Esophagus (tissue), 2 donors: ENCODE data around the gene MOG. TPM values are rescaled to one million over a fixed set of nuclear protein-coding genes. Genes with fewer than 3 reads are reported as not detected.
A peak's percentile ranks its signal among the peaks of the same experiment; 100 is the strongest.
"Not testable (repeated sequence)": the region's sequence is repeated elsewhere in the genome, so short reads cannot be mapped to it uniquely, and the experiment has no call there.

Source experiments
- H3K27ac ChIP-seq, 2 donors: one replicate each; pipeline ENCODE4 v1.5.1; 2013; ENCODE audit warnings: low read depth in 2 of 2, mild to moderate bottlenecking in 2 of 2, inconsistent platforms in 1 of 2, low read length in 1 of 2, moderate library complexity in 1 of 2
- H3K27me3 ChIP-seq, 2 donors: one replicate each; pipeline ENCODE4 v1.6.1; 2013; ENCODE audit warnings: low read length in 2 of 2, control low read depth in 1 of 2, mild to moderate bottlenecking in 1 of 2; ENCODE audit not compliant: insufficient read depth in 2 of 2, control insufficient read depth in 1 of 2
- H3K36me3 ChIP-seq, 2 donors: one replicate each; pipeline ENCODE4 v1.6.1; 2013; ENCODE audit warnings: low read length in 1 of 2; ENCODE audit not compliant: control insufficient read depth in 2 of 2, insufficient read depth in 2 of 2
- H3K4me1 ChIP-seq, 2 donors: one replicate each; pipeline ENCODE4 v1.6.1; 2013; ENCODE audit warnings: low read length in 1 of 2; ENCODE audit not compliant: control insufficient read depth in 2 of 2, insufficient read depth in 2 of 2
- H3K4me3 ChIP-seq, 2 donors: one replicate each; pipeline ENCODE4 v1.5.1; 2013; ENCODE audit warnings: low read length in 2 of 2, mild to moderate bottlenecking in 2 of 2, low read depth in 1 of 2, moderate library complexity in 1 of 2
- H3K9me3 ChIP-seq, 2 donors: one replicate each; pipeline ENCODE4 v1.6.1; 2013; ENCODE audit warnings: mild to moderate bottlenecking in 2 of 2, low read depth in 1 of 2, low read length in 1 of 2, moderate library complexity in 1 of 2; ENCODE audit not compliant: control insufficient read depth in 2 of 2, insufficient read depth in 1 of 2
- WGBS, 2 donors: extraction: QIAGEN DNeasy Blood & Tissue Kit; methylation state at CpG; one replicate each; pipeline ENCODE4 v1.1.7; 2013; 5-methylcytosine and 5-hydroxymethylcytosine counted together
- polyA plus RNA-seq, 2 donors: library from polyadenylated mRNA; stranded (reverse); fragments of 200-250 nt; gene quantifications; one replicate each; pipeline ENCODE4 v1.2.3, GENCODE V29; 2013
- donor health status: healthy with polysubstance abuse.
- donor health status: Bipolar disorder and iron deficiency.

MOG gene
- polyA plus RNA-seq, 2 donors: not detected

GRCh38 chr6:29655658-29656057 is 1.2 kb upstream of the MOG start:
- peaks cover 0 to 2% of the 10 kb centered on the region in 2 donors for H3K4me1 ChIP-seq
- 66 to 70% methylated on average over 6 of the region's 6 CpGs for WGBS, 2 donors
- H3K27ac ChIP-seq: no peak overlapping the region
- no peaks in the 10 kb centered on the region for H3K36me3 ChIP-seq
- no peaks in the 10 kb centered on the region for H3K27me3 ChIP-seq
- no peaks in the 10 kb centered on the region for H3K9me3 ChIP-seq
- no peak overlapping the region for H3K4me3 ChIP-seq

- H3K36me3 ChIP-seq: no peaks in the 10 kb centered on the region
- H3K4me3 ChIP-seq: no peak overlapping the region
- 44 to 49% methylated on average over 2 of the region's 2 CpGs for WGBS, 2 donors
- no peaks in the 10 kb centered on the region for H3K9me3 ChIP-seq
- peak overlapping the region in 1 of 2 donors; percentile 24 for H3K27ac ChIP-seq
- peaks cover 0 to 2% of the 10 kb centered on the region in 2 donors for H3K4me1 ChIP-seq
- no peaks in the 10 kb centered on the region for H3K27me3 ChIP-seq
Measured at GRCh38 chr6:29656157-29656556, 735 bp upstream of the MOG start.

DNA sequence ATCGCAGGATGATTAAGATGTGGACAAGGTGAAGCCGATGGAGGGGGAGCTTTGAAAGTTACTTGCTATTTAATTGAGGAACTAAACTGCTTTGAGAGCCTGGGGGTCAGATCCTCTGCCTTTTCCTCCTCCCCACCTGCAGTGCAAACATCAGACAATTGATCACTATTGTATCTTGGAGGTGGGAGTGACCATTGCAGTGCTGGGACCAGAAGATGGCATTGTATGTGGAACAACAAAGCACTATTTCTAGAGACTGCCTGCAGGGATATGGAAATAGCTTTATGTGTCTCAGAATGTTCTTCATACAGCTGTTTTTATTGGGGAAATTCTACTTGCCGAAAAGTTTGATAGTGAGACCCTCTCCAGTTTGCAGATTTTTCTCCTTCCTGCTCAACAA is 4.2 kb downstream of the MOG start:
- WGBS, 2 donors: 78% methylated on average over 3 of the region's 3 CpGs
- Histone ChIP-seq H3K4me3 (no peak overlapping the region), H3K36me3 (no peaks in the 10 kb centered on the region), H3K27me3 (peaks cover 0 to 2% of the 10 kb centered on the region in 2 donors), H3K4me1 (no peaks in the 10 kb centered on the region), H3K9me3 (no peaks in the 10 kb centered on the region), H3K27ac (no peak overlapping the region)

DNA sequence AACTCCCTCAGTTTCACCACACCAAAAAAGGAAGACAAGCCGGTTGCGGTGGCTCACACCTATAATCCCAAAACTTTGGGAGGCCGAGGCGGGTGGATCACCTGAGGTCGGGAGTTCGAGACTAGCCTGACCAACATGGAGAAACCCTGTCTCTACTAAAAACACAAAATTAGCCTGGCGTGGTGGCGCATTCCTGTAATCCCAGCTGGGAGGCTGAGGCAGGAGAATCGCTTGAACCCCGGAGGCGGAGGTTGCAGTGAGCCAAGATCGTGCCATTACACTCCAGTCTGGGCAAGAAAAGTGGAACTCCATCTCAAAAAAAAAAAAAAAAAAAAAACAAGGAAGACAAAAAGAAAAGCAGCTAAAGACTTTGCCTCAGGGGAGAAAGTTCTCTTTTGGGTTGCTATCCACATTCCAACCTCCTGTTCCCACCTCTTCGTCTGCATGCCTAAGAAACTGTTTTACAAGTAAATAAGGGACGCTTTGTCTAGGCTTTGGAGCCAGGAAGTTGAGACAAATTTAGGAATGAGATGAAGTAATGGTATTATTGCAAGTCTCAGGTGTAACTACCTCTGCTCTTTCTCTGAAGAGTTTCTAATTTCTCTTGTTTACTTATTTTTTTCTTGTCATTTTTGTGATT is 4.7 kb downstream of the MOG start:
- WGBS, 2 donors: 35 to 41% methylated on average over 14 of the region's 14 CpGs
- H3K9me3 ChIP-seq, H3K27me3 ChIP-seq, H3K4me1 ChIP-seq, H3K27ac ChIP-seq, H3K36me3 ChIP-seq, H3K4me3 ChIP-seq: not testable (repeated sequence)

- 53 to 66% methylated on average over 5 of the region's 5 CpGs for WGBS, 2 donors
- H3K27ac ChIP-seq: no peak overlapping the region
- H3K9me3 ChIP-seq: no peaks in the 10 kb centered on the region
- no peak overlapping the region for H3K4me3 ChIP-seq
- no peaks in the 10 kb centered on the region for H3K36me3 ChIP-seq
- H3K4me1 ChIP-seq: no peaks in the 10 kb centered on the region
- H3K27me3 ChIP-seq: peaks cover 0 to 2% of the 10 kb centered on the region in 2 donors
Measured at GRCh38 chr6:29663300-29664042, 6.6 kb downstream of the MOG start.

DNA sequence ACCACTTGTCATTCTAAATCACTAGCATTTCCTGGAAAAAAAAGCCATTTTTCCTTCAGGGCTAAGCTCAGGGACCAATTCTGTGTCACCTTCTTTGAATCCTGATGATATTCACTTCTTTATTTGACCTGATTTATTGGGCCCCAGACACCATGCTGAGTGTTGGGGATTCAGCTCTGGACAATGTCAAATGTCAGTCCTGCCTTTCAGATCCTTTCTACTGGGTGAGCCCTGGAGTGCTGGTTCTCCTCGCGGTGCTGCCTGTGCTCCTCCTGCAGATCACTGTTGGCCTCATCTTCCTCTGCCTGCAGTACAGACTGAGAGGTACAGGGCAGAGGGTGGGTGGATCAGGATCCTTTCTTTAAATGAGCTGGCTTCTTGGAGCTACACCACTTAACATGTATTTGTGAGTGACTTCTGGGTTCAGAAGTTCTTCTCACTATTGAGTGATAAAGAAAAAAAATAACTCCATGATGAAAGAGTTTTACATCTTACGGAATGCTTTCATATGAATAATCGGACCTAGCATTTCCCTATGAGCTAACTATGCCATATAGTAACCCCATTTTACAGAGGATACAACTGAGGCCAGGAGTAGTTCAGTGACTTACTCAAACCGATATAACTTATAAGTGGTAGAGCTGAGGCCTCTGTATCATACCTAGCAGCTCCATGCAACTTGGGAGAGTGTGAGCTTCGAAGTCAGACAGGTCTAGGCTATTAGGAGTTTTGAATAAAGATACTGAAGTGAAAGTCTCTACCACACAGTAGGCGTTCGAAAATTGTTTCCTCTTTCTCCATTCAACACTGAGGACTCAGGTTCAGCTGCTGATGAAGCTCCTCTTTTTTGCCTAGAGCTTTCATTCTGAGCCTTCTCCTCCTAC is 9.3 kb downstream of the MOG start:
- no peak overlapping the region for H3K27ac ChIP-seq
- H3K9me3 ChIP-seq: no peaks in the 10 kb centered on the region
- H3K4me3 ChIP-seq: no peak overlapping the region
- no peaks in the 10 kb centered on the region for H3K4me1 ChIP-seq
- H3K27me3 ChIP-seq: peaks cover 0 to 2% of the 10 kb centered on the region in 2 donors
- no peaks in the 10 kb centered on the region for H3K36me3 ChIP-seq
- 77 to 83% methylated on average over 8 of the region's 8 CpGs for WGBS, 2 donors

DNA sequence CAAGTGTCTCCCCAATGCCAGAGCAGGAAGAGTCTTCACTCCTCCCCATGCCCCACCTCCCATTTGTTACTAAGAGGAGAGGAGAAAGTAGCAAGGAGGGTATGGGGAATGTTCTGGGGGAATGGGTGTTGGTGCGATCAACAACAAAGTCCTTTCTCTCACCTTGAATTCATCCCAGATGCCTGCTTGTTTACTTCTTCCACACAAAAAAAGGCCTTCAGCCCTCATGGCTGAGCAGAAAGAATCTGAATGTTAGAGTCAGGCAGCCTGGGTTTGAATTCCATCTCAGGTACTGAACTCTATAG is 9.9 kb downstream of the MOG start:
- Histone ChIP-seq H3K9me3 (no peaks in the 10 kb centered on the region), H3K27me3 (peaks cover 0 to 2% of the 10 kb centered on the region in 2 donors), H3K36me3 (no peaks in the 10 kb centered on the region), H3K4me3 (no peak overlapping the region), H3K27ac (no peak overlapping the region), H3K4me1 (no peaks in the 10 kb centered on the region)
- WGBS, 2 donors: 92 to 100% methylated on average over 1 of the region's 1 CpG

DNA sequence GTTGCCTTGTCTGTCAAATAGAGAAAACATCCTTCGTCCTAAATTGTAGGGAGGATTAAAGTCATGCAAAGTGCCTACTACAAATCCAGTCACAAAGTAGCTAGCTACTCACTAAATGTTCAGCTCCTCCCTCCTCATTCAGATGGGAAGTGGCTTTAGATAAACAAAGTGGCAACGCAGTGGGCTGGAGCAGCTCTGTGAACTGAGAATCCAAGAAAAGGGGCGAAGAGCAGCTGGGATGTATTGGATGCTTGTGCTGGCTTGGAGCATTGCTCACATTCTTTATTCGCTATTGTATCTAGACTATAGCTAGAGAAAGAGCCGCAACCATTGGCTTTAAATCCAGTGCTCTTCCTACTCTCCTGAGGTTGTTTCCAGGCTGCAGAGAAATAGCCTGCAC is 10.3 kb downstream of the MOG start:
- Histone ChIP-seq H3K36me3 (no peaks in the 10 kb centered on the region), H3K9me3 (no peaks in the 10 kb centered on the region), H3K27me3 (peaks cover 0 to 2% of the 10 kb centered on the region in 2 donors), H3K4me3 (no peak overlapping the region), H3K27ac (no peak overlapping the region), H3K4me1 (no peaks in the 10 kb centered on the region)
- 50 to 53% methylated on average over 5 of the region's 5 CpGs for WGBS, 2 donors

DNA sequence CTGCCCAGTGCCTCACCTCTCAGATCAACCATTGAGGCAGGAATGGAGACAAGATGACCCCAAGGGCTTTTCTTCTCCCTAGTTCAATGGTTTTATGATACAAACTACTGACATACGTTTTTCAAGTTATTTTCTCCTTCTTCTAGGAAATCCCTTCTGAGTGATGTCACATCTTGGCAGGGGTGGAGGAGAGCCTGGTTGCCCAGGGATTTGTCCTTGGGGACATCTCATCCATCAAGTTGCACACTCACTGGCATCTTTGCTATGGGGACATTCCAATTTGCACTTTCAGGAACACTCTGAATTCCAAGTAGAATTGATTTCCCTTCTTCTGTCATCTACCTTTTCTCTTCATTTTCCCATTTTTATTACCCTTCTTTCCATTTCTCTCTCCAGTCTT is 14.1 kb downstream of the MOG start:
- 20 to 33% methylated on average over 1 of the region's 1 CpG for WGBS, 2 donors
- Histone ChIP-seq H3K4me1 (no peaks in the 10 kb centered on the region), H3K4me3 (no peak overlapping the region), H3K9me3 (no peaks in the 10 kb centered on the region), H3K27me3 (no peaks in the 10 kb centered on the region), H3K36me3 (no peaks in the 10 kb centered on the region), H3K27ac (no peak overlapping the region)
